HepG2 (cell line): ENCODE data around the gene LIMA1. TPM values are rescaled to one million over a fixed set of nuclear protein-coding genes. Genes with fewer than 3 reads are reported as not detected.

ENCODE experiments used
- ATAC-seq: fragments of 200-7000 bp; cut with Tn5 transposase; 3 replicates; pipeline ENCODE4 v1.9.1; 2020; ENCODE audit warnings: mild to moderate bottlenecking, moderate library complexity
- BruUV-seq: library from RNA; stranded (reverse); fragments of 400-500 nt; replicated peaks from 2 replicates; lab custom pipeline; 2021; lab: Mats Ljungman, UMichigan
- CTCF ChIA-PET: fragments of 300-600 bp; formaldehyde crosslinking; extraction: SDS; loops from one replicate; lab custom pipeline; 2021; ENCODE audit warnings: low total read pairs, inconsistent platforms, low intra/inter-chr PET ratio; lab: Yijun Ruan, JAX
- POLR2A ChIA-PET: fragments of 350-600 bp; sonication (Branson Sonifier 250); formaldehyde crosslinking; loops from one replicate; lab custom pipeline; 2020; ENCODE audit warnings: antibody characterized with exemption, inconsistent platforms; lab: Yijun Ruan, JAX
- DNase-seq: peaks from one replicate; pipeline ENCODE4 v3.0.0-alpha.2; 2015; ENCODE audit warnings: low spot score
- FAIRE-seq: peaks from 3 replicates; lab custom pipeline; 2011; peaks lifted over from hg19 to GRCh38; lab: Jason Lieb, UNC
- H2AFZ ChIP-seq: one replicate; pipeline ENCODE4 v1.6.1; 2011; ENCODE audit warnings: low read length, inconsistent platforms
- H3K27ac ChIP-seq: fragments of 300-600 bp; 3 replicates; pipeline ENCODE4 v1.8.0; 2011; ENCODE audit warnings: mixed run types, mild to moderate bottlenecking, mixed read lengths, low read length, inconsistent platforms; ENCODE audit not compliant: insufficient read depth; ENCODE audit errors: extremely low read length
- H3K27me3 ChIP-seq, 2 experiments: fragments of 200-600 bp in 1 of 2; 2 replicates in 1 of 2; 3 replicates in 1 of 2; pipeline versions ENCODE4 v1.6.0 to v1.8.0; 2011; ENCODE audit warnings: low read length in 2 of 2, mild to moderate bottlenecking in 2 of 2, moderate library complexity in 2 of 2, inconsistent platforms in 1 of 2; ENCODE audit not compliant: insufficient read depth in 2 of 2, control insufficient read depth in 1 of 2
- H3K36me3 ChIP-seq, 2 experiments: fragments of 200-600 bp in 1 of 2; replicated peaks in 1 of 2; 2 replicates in 1 of 2; 3 replicates in 1 of 2; pipeline versions ENCODE4 v1.5.1 to v1.8.0; 2011; ENCODE audit warnings: low read length in 2 of 2, inconsistent platforms in 1 of 2; ENCODE audit not compliant: insufficient read depth in 2 of 2, control insufficient read depth in 1 of 2
- H3K4me1 ChIP-seq: 2 replicates; pipeline ENCODE4 v1.5.1; 2012; ENCODE audit warnings: low read length, inconsistent platforms; ENCODE audit not compliant: insufficient read depth
- H3K4me2 ChIP-seq: 2 replicates; pipeline ENCODE4 v1.6.0; 2011; ENCODE audit warnings: low read depth, low read length, inconsistent platforms
- H3K4me3 ChIP-seq, 3 experiments: fragments of 200-600 bp in 1 of 3; sonication (generic), shearing (Covaris generic) in 1 of 3; replicated peaks in 1 of 3; 2 replicates each; pipeline ENCODE4 v1.5.1; 2011 to 2016; ENCODE audit warnings: low read length in 3 of 3, inconsistent platforms in 2 of 3, low read depth in 2 of 3, mild to moderate bottlenecking in 2 of 3, control low read depth in 1 of 3, mixed read lengths in 1 of 3; ENCODE audit not compliant: insufficient read depth in 1 of 3
- H3K79me2 ChIP-seq: one replicate; pipeline ENCODE4 v1.6.1; 2011; ENCODE audit warnings: low read length, inconsistent platforms; ENCODE audit not compliant: insufficient read depth
- H3K9ac ChIP-seq: 2 replicates; pipeline ENCODE4 v1.6.0; 2011; ENCODE audit warnings: mild to moderate bottlenecking, low read depth, low read length, inconsistent platforms; ENCODE audit not compliant: insufficient read depth
- H3K9me3 ChIP-seq: 2 replicates; pipeline ENCODE4 v1.5.1; 2012; ENCODE audit warnings: mild to moderate bottlenecking, low read length
- H4K20me1 ChIP-seq: 2 replicates; pipeline ENCODE4 v1.6.0; 2011; ENCODE audit warnings: inconsistent platforms, mild to moderate bottlenecking, low read length, moderate library complexity; ENCODE audit not compliant: insufficient read depth
- CEBPZ ChIP-seq: IDR thresholded peaks from 2 replicates; pipeline ENCODE4 v1.6.1; 2012; ENCODE audit warnings: low read length, improper control_type of control experiment
- DNMT1 ChIP-seq: sonication (generic); formaldehyde crosslinking; IDR thresholded peaks from 2 replicates; pipeline ENCODE4 v1.5.1; 2020; ENCODE audit warnings: mild to moderate bottlenecking, missing genetic modification reagents
- HNRNPK ChIP-seq: fragments of 200-400 bp; formaldehyde crosslinking; IDR thresholded peaks from 2 replicates; pipeline ENCODE4 v1.6.1; 2018; ENCODE audit warnings: low read length, low read depth, moderate library complexity, mild to moderate bottlenecking; ENCODE audit not compliant: poor library complexity, severe bottlenecking
- HNRNPLL ChIP-seq: fragments of 200-400 bp; formaldehyde crosslinking; IDR thresholded peaks from 2 replicates; pipeline ENCODE4 v1.6.1; 2017; ENCODE audit warnings: mild to moderate bottlenecking, low read depth, low read length; ENCODE audit not compliant: poor library complexity, severe bottlenecking
- HOXA5 ChIP-seq: sonication (generic); formaldehyde crosslinking; IDR thresholded peaks from 2 replicates; pipeline ENCODE4 v1.4.0; 2020; ENCODE audit warnings: missing genetic modification reagents
- JARID2 ChIP-seq: sonication (generic); formaldehyde crosslinking; IDR thresholded peaks from 2 replicates; pipeline ENCODE4 v1.8.1; 2023; ENCODE audit warnings: missing genetic modification reagents, inconsistent platforms; ENCODE audit not compliant: insufficient replicate concordance
- JUNB ChIP-seq: sonication (generic); formaldehyde crosslinking; IDR thresholded peaks from 2 replicates; pipeline ENCODE4 v1.8.0; 2022; ENCODE audit warnings: missing genetic modification reagents, mild to moderate bottlenecking, borderline replicate concordance
- NCOA1 ChIP-seq: sonication (generic); formaldehyde crosslinking; IDR thresholded peaks from 2 replicates; pipeline ENCODE4 v1.9.0; 2021; ENCODE audit warnings: missing genetic modification reagents
- NCOR1 ChIP-seq: fragments of 200-600 bp; sonication (generic); IDR thresholded peaks from 2 replicates; pipeline ENCODE4 v1.7.0; 2017; ENCODE audit warnings: antibody characterized with exemption, low read length, borderline replicate concordance
- RBM39 ChIP-seq: fragments of 200-400 bp; formaldehyde crosslinking; IDR thresholded peaks from one replicate; pipeline ENCODE4 v1.6.1; 2018; ENCODE audit warnings: antibody characterized with exemption, mild to moderate bottlenecking, low read depth, low read length; ENCODE audit not compliant: poor library complexity, severe bottlenecking
- SMARCC2 ChIP-seq: fragments of 450-650 bp; IDR thresholded peaks from 2 replicates; pipeline ENCODE4 v1.6.1; 2017; ENCODE audit warnings: antibody characterized with exemption, mild to moderate bottlenecking
- TAF15 ChIP-seq: fragments of 200-400 bp; formaldehyde crosslinking; IDR thresholded peaks from one replicate; pipeline ENCODE4 v1.6.1; 2018; ENCODE audit warnings: mild to moderate bottlenecking, low read depth, low read length; ENCODE audit not compliant: poor library complexity, severe bottlenecking
- ZNF607 ChIP-seq: sonication (generic); formaldehyde crosslinking; IDR thresholded peaks from 2 replicates; pipeline ENCODE4 v1.5.1; 2020; ENCODE audit warnings: missing genetic modification reagents, mild to moderate bottlenecking, borderline replicate concordance
- ZNF619 ChIP-seq: sonication (generic); formaldehyde crosslinking; IDR thresholded peaks from 2 replicates; pipeline ENCODE4 v1.4.0; 2020; ENCODE audit warnings: mild to moderate bottlenecking, missing genetic modification reagents
- WGBS: methylation state at CpG from one replicate; pipeline ENCODE4 v1.1.6; 2017; ENCODE audit warnings: low lambda C conversion rate; 5-methylcytosine and 5-hydroxymethylcytosine counted together
- in situ Hi-C: cut with HindIII; loops from 2 replicates; pipeline ENCODE4 v1.10.0; 2017; ENCODE audit warnings: low pct_unique_long_range_greater_than_20kb; ENCODE audit not compliant: extremely low pct_ligation_motif_present
- intact Hi-C: fragments of 100-400 bp; cut with micrococcal nuclease; formaldehyde crosslinking; loops from one replicate; pipeline ENCODE4 v1.10.0; 2022; ENCODE audit not compliant: unreplicated experiment
- polyA plus RNA-seq, 8 experiments: library from polyadenylated mRNA; depleted of rRNA in 3 of 8; stranded (reverse) in 7 of 8; unstranded in 1 of 8; fragments of >200 nt; fragmentation: Illumina TruSeq in 4 of 8; extraction: Trizol in 4 of 8; gene quantifications; 2 replicates each; pipeline versions ENCODE4 v1.2.1 to v1.2.3, GENCODE V29; 2011 to 2016; ENCODE audit warnings: low read depth in 4 of 8, missing spikeins in 1 of 8, mixed read lengths in 1 of 8; ENCODE audit not compliant: insufficient read depth in 1 of 8
- total RNA-seq, 5 experiments: library from RNA; depleted of rRNA; stranded (reverse); fragments of >200 nt; fragmentation: Illumina TruSeq; extraction: Trizol; gene quantifications; 2 replicates each; pipeline ENCODE4 v1.2.3, GENCODE V29; 2016; ENCODE audit warnings: low read depth in 1 of 5
- TF ChIP-seq, protein P1 (sequence below): sonication (generic); formaldehyde crosslinking; conservative IDR thresholded peaks from 2 replicates; pipeline ENCODE4 v1.8.0; 2022; ENCODE audit warnings: low read depth, missing genetic modification reagents

The LIMA1 gene
- total and polyA plus RNA-seq, 2 of the 13 experiments (the other 11 are each of a cell fraction or from before 2014, with no cell fraction given) = 13.0 to 19.8 TPM

DNA sequence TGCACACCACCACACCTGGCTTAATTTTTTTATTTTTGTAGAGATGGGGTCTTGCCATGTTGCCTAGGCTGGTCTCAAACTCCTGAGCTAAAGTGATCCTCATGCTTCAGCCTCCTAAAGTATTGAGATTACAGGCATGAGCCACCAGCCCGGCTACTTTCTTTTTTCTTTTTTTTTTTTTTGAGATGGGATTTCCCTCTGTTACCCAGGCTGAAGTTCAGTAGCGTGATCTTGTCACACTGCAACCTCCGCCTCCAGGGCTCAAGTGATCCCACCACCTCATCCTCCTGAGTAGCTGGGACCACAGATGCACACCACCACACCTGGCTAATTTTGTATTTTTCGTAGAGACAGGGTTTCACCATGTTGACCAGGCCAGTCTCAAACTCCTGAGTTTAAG lies 51.1 kb downstream of the LIMA1 start:
- in situ Hi-C loops (no loop called here), intact Hi-C loops (no loop called here)
- Histone ChIP-seq H3K4me3 (no peak overlapping the region), H3K9ac (no peak overlapping the region), H3K4me2 (no peak overlapping the region), H3K9me3 (no peaks in the 10 kb centered on the region), H3K27me3 (no peaks in the 10 kb centered on the region), H3K36me3 (peaks cover 0 to 2% of the 10 kb centered on the region in 2 experiments; a peak in 2 of 5 replicates), H2AFZ (no peak overlapping the region), H4K20me1 (no peaks in the 10 kb centered on the region), H3K79me2 (no peaks in the 10 kb centered on the region), H3K27ac (no peak overlapping the region), H3K4me1 (no peaks in the 10 kb centered on the region)
- ATAC-seq = no peak
- no peak for FAIRE-seq
- CTCF ChIA-PET = no interaction called here
- 96% methylated on average over 4 of the region's 4 CpGs for WGBS
- no peak for TF ChIP-seq HOXA5 (CRISPR knock-in tag)
- TF ChIP-seq NCOR1 = no peak
- no peak for TF ChIP-seq DNMT1 (CRISPR knock-in tag)
- TF ChIP-seq, protein P1, sequence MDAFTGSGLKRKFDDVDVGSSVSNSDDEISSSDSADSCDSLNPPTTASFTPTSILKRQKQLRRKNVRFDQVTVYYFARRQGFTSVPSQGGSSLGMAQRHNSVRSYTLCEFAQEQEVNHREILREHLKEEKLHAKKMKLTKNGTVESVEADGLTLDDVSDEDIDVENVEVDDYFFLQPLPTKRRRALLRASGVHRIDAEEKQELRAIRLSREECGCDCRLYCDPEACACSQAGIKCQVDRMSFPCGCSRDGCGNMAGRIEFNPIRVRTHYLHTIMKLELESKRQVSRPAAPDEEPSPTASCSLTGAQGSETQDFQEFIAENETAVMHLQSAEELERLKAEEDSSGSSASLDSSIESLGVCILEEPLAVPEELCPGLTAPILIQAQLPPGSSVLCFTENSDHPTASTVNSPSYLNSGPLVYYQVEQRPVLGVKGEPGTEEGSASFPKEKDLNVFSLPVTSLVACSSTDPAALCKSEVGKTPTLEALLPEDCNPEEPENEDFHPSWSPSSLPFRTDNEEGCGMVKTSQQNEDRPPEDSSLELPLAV (CRISPR knock-in tag) = no peak
- TF ChIP-seq TAF15 = no peak
- no peak for TF ChIP-seq HNRNPLL
- no TSS peak for BruUV-seq
- POLR2A ChIA-PET = no interaction called here
- no peak for DNase-seq

DNA sequence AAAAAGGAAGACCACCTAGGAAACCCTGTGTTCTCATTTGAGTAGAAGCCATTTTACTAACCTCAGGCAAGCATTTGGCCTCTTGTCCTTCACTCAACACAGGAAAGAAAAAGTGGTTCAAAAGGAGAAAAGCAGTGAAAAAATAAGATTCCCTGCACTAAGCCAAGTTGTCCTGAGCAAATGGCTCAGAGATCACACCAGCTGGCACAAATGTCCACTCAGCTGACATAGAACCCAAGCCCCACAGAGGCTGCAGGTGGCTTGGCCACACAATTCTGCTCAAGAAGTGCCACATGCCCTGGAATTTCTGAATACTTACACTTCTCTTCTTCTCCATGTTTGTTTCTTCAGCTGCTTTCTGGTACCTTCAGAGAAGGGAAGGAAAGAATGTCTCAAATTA lies 52.0 kb downstream of the LIMA1 start:
- in situ Hi-C loops = no loop called here
- Histone ChIP-seq H3K36me3 (no peaks in the 10 kb centered on the region), H3K9me3 (no peaks in the 10 kb centered on the region), H3K79me2 (no peaks in the 10 kb centered on the region), H3K27me3 (no peaks in the 10 kb centered on the region), H3K4me1 (no peaks in the 10 kb centered on the region), H3K4me2 (no peak overlapping the region), H3K9ac (no peak overlapping the region), H2AFZ (no peak overlapping the region), H3K27ac (no peak overlapping the region), H3K4me3 (no peak overlapping the region), H4K20me1 (no peaks in the 10 kb centered on the region)
- DNase-seq (no peak), FAIRE-seq (no peak), ATAC-seq (no peak)
- intact Hi-C loops = no loop called here
- CTCF ChIA-PET = no interaction called here
- no TSS peak for BruUV-seq
- POLR2A ChIA-PET = no interaction called here
- no peak for TF ChIP-seq ZNF607 (CRISPR knock-in tag)
- TF ChIP-seq SMARCC2 = no peak
- no peak for TF ChIP-seq RBM39
- TF ChIP-seq ZNF619 (CRISPR knock-in tag) = no peak
- no peak for TF ChIP-seq JARID2 (CRISPR knock-in tag)
- TF ChIP-seq CEBPZ = no peak
- no peak for TF ChIP-seq NCOA1 (CRISPR knock-in tag)
- TF ChIP-seq JUNB (CRISPR knock-in tag) = no peak
- TF ChIP-seq HNRNPK = no peak
